ENCODE data around the gene ALDH8A1. TPM values are rescaled to one million over a fixed set of nuclear protein-coding genes. Genes with fewer than 3 reads are reported as not detected.

The ALDH8A1 gene
- total RNA-seq, 2 donors from 2014 or later: 3.9 to 5.2 TPM

- Mint-ChIP-seq H3K27me3 (peaks cover 19 to 32% of the 10 kb centered on the region in 2 donors), H3K4me3 (no peak overlapping the region), H3K9me3 (no peaks in the 10 kb centered on the region), H3K4me1 (ENCODE audit: low read depth in 2 of 2) (no peaks in the 10 kb centered on the region), H3K36me3 (no peaks in the 10 kb centered on the region), H3K27ac (no peak overlapping the region)
- ATAC-seq: no peak
- DNase-seq (ENCODE audit: low spot score): no peak
Measured at GRCh38 chr6:134891633-134892032, 58.3 kb downstream of the ALDH8A1 start.

GRCh38 chr6:134888316-134888715 lies 61.6 kb downstream of the ALDH8A1 start:
- H3K9me3 Mint-ChIP-seq: no peaks in the 10 kb centered on the region
- H3K27ac Mint-ChIP-seq: no peak overlapping the region
- H3K27me3 Mint-ChIP-seq: peaks cover 29 to 38% of the 10 kb centered on the region in 2 donors
- no peaks in the 10 kb centered on the region for H3K4me1 Mint-ChIP-seq (ENCODE audit: low read depth in 2 of 2)
- ATAC-seq (no peak), DNase-seq (ENCODE audit: low spot score) (no peak)
- H3K4me3 Mint-ChIP-seq: no peak overlapping the region
- no peaks in the 10 kb centered on the region for H3K36me3 Mint-ChIP-seq

GRCh38 chr6:134884752-134885151 lies 65.1 kb downstream of the ALDH8A1 start:
- no peak overlapping the region for H3K4me3 Mint-ChIP-seq
- H3K27me3 Mint-ChIP-seq: peaks cover 27 to 39% of the 10 kb centered on the region in 2 donors
- H3K4me1 Mint-ChIP-seq (ENCODE audit: low read depth in 2 of 2): no peaks in the 10 kb centered on the region
- H3K36me3 Mint-ChIP-seq: no peaks in the 10 kb centered on the region
- no peak overlapping the region for H3K27ac Mint-ChIP-seq
- ATAC-seq (no peak), DNase-seq (ENCODE audit: low spot score) (no peak)
- H3K9me3 Mint-ChIP-seq: no peaks in the 10 kb centered on the region

DNA sequence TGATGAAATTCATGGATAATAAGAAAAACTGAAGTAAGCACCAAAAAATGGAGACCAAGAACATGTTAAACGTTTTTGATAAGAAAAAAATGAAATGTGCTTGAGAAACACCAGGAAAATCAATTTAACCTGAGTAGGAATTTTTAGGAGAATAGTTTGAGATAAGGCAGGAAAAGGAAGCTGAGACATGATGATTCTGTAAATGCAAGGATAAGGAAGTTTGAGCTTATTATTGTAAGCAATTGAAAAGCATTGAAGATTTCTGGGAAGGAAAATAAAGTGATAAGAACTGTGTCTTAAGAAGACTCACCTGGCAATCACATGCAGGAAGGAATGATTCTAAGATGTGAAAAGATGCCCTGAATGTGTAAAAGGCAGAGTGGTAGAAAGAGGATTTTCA lies 66.6 kb downstream of the ALDH8A1 start:
- no peak overlapping the region for H3K4me3 Mint-ChIP-seq
- no peak overlapping the region for H3K27ac Mint-ChIP-seq
- ATAC-seq (no peak), DNase-seq (ENCODE audit: low spot score) (no peak)
- H3K36me3 Mint-ChIP-seq: no peaks in the 10 kb centered on the region
- H3K9me3 Mint-ChIP-seq: no peaks in the 10 kb centered on the region
- H3K4me1 Mint-ChIP-seq (ENCODE audit: low read depth in 2 of 2): no peaks in the 10 kb centered on the region
- peaks cover 27 to 41% of the 10 kb centered on the region in 2 donors for H3K27me3 Mint-ChIP-seq

DNA sequence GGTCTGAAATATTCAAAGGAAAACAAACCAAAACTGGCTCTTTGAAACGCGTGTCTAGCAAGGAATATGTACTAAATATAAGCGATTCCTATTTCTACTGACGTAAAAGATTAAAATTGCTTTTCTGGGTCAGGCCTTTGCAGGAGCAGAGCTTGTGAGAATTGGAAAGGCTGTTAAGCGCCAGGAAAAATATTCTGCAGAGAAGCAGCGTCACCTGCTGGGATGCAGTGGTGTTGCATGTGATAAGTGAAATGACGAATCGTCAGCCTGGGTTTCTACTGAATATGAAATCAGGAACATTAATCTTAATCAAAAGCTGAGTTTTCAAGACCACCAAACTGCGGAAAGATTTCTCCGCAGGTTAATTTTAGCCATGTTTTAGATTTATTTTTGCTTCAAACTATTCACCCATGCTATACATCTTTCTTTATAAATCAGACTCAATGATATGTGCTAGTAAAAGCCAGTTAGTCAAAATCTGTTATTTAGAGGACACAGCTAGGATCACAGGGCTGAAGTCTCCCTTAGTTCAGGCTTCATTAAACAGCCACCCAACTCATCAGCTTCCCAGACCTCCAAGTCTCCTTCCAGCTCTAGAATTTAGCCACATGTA lies 67.4 kb downstream of the ALDH8A1 start:
- DNase-seq (ENCODE audit: low spot score) (peak; percentile 63), ATAC-seq (no peak)
- H3K9me3 Mint-ChIP-seq: no peaks in the 10 kb centered on the region
- H3K36me3 Mint-ChIP-seq: no peaks in the 10 kb centered on the region
- H3K27ac Mint-ChIP-seq: no peak overlapping the region
- no peaks in the 10 kb centered on the region for H3K4me1 Mint-ChIP-seq (ENCODE audit: low read depth in 2 of 2)
- no peak overlapping the region for H3K4me3 Mint-ChIP-seq
- peaks cover 24 to 36% of the 10 kb centered on the region in 2 donors for H3K27me3 Mint-ChIP-seq

GRCh38 chr6:134880487-134881190 lies 69.3 kb downstream of the ALDH8A1 start:
- Mint-ChIP-seq H3K27ac (no peak overlapping the region), H3K9me3 (no peaks in the 10 kb centered on the region), H3K27me3 (peaks cover 20 to 36% of the 10 kb centered on the region in 2 donors), H3K4me3 (no peak overlapping the region), H3K36me3 (no peaks in the 10 kb centered on the region), H3K4me1 (ENCODE audit: low read depth in 2 of 2) (no peaks in the 10 kb centered on the region)
- DNase-seq (ENCODE audit: low spot score) (no peak), ATAC-seq (no peak)

DNA sequence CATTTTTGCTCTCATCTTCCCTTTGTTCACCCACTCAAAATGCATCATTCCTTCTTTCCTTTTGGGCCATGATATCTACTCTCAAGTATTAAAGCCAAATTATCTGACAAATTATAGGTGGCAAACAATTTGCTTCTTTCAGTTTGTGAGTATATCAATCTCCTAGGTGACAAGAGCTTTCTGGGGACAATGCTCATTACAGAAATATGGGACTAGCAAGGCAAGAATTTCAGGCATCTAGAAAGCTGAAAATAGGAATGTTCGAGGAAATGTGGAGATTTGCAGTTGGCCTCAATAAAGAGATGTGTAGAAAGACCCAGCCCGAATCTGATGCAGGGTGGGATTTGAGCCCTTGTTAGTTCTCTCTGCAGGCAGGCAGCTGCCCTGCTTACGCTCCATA lies 71.8 kb downstream of the ALDH8A1 start:
- Mint-ChIP-seq H3K36me3 (no peaks in the 10 kb centered on the region), H3K4me3 (no peak overlapping the region), H3K4me1 (ENCODE audit: low read depth in 2 of 2) (no peaks in the 10 kb centered on the region), H3K9me3 (no peaks in the 10 kb centered on the region), H3K27me3 (peaks cover 3 to 15% of the 10 kb centered on the region in 2 donors), H3K27ac (no peak overlapping the region)
- ATAC-seq (no peak), DNase-seq (ENCODE audit: low spot score) (no peak)

DNA sequence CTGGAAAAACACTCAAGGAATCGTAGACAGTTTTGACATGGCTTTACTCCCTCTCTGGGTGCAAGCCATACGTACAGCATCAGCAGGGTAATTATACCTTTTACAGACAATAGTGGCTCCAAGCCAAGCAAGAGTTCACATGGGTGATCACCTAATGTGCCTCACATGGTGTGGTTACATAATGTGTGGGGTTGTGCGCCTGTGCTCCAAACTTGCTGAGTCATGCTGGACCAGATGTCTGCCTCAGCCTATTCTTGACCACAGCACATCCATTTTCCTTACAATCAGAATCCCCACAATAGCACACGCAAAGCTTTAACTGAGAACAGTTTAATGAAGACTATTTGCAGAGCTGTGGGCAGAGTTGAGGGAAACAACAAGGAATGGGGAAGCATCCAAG lies 74.5 kb downstream of the ALDH8A1 start:
- Mint-ChIP-seq H3K4me1 (ENCODE audit: low read depth in 2 of 2) (no peaks in the 10 kb centered on the region), H3K27ac (no peak overlapping the region), H3K4me3 (no peak overlapping the region), H3K27me3 (peaks cover 0 to 8% of the 10 kb centered on the region in 2 donors), H3K36me3 (no peaks in the 10 kb centered on the region), H3K9me3 (no peaks in the 10 kb centered on the region)
- ATAC-seq: no peak
- DNase-seq (ENCODE audit: low spot score): no peak

GRCh38 chr6:134873500-134874388 lies 76.2 kb downstream of the ALDH8A1 start:
- H3K4me3 Mint-ChIP-seq: no peak overlapping the region
- ATAC-seq (peak in 1 of 2 donors; percentile 36), DNase-seq (ENCODE audit: low spot score) (no peak)
- no peaks in the 10 kb centered on the region for H3K9me3 Mint-ChIP-seq
- no peaks in the 10 kb centered on the region for H3K27me3 Mint-ChIP-seq
- H3K27ac Mint-ChIP-seq: no peak overlapping the region
- no peaks in the 10 kb centered on the region for H3K4me1 Mint-ChIP-seq (ENCODE audit: low read depth in 2 of 2)
- H3K36me3 Mint-ChIP-seq: no peaks in the 10 kb centered on the region

- Mint-ChIP-seq H3K4me1 (ENCODE audit: low read depth in 2 of 2) (no peaks in the 10 kb centered on the region), H3K4me3 (no peak overlapping the region), H3K27me3 (no peaks in the 10 kb centered on the region), H3K9me3 (no peaks in the 10 kb centered on the region), H3K27ac (no peak overlapping the region), H3K36me3 (no peaks in the 10 kb centered on the region)
- no peak for DNase-seq (ENCODE audit: low spot score)
- no peak for ATAC-seq
Measured at GRCh38 chr6:134870677-134871498, 79.0 kb downstream of the ALDH8A1 start.

- no peaks in the 10 kb centered on the region for H3K9me3 Mint-ChIP-seq
- DNase-seq (ENCODE audit: low spot score) (no peak), ATAC-seq (no peak)
- H3K27me3 Mint-ChIP-seq: no peaks in the 10 kb centered on the region
- no peaks in the 10 kb centered on the region for H3K4me1 Mint-ChIP-seq (ENCODE audit: low read depth in 2 of 2)
- H3K36me3 Mint-ChIP-seq: no peaks in the 10 kb centered on the region
- H3K27ac Mint-ChIP-seq: no peak overlapping the region
- no peak overlapping the region for H3K4me3 Mint-ChIP-seq
Measured at GRCh38 chr6:134868812-134869211, 81.1 kb downstream of the ALDH8A1 start.
